ENCODE data around the gene MACROD2. TPM values are rescaled to one million over a fixed set of nuclear protein-coding genes. Genes with fewer than 3 reads are reported as not detected.

The MACROD2 gene
- total RNA-seq, 1 donor from 2014 or later, result 2.4 TPM

GRCh38 chr20:14445310-14445709 lies 450.0 kb downstream of the MACROD2 start:
- no peaks in the 10 kb centered on the region for H3K27me3 Mint-ChIP-seq (ENCODE audit: low read depth, unreplicated experiment)
- peak overlapping the region; percentile 5 for H3K4me2 ChIP-seq (ENCODE audit: low read length)
- H3K9ac ChIP-seq (ENCODE audit: low read length), result no peak overlapping the region
- no peak overlapping the region for H3K27ac ChIP-seq (ENCODE audit: low read depth, low read length)
- H3K27me3 ChIP-seq (ENCODE audit: insufficient read depth, low read length), result no peaks in the 10 kb centered on the region
- TF ChIP-seq EZH2 (IDR thresholded peaks at IDR 0.05; ENCODE audit: insufficient read depth, low read length) (no peak), CTCF (IDR thresholded peaks at IDR 0.05; ENCODE audit: insufficient read depth, low read depth, low read length) (no peak)
- H3K27ac Mint-ChIP-seq (ENCODE audit: unreplicated experiment), result no peak overlapping the region
- H3K79me2 ChIP-seq (ENCODE audit: insufficient read depth, low read length), result no peaks in the 10 kb centered on the region
- H4K20me1 ChIP-seq (ENCODE audit: insufficient read depth, low read length), result no peaks in the 10 kb centered on the region
- no peak overlapping the region for H2AFZ ChIP-seq (ENCODE audit: low read depth, low read length)
- no peaks in the 10 kb centered on the region for H3K9me3 ChIP-seq (ENCODE audit: insufficient read depth, low read depth, low read length)
- DNase-seq (ENCODE audit: low read depth) (peak; percentile 29), FAIRE-seq (no peak)
- H3K4me3 ChIP-seq (ENCODE audit: insufficient read depth, low read depth, low read length), result no peak overlapping the region
- H3K36me3 ChIP-seq (ENCODE audit: insufficient read depth, low read length), result no peaks in the 10 kb centered on the region
- no peaks in the 10 kb centered on the region for H3K4me1 ChIP-seq (ENCODE audit: insufficient read depth, low read length)
- H3K4me3 Mint-ChIP-seq (ENCODE audit: unreplicated experiment), result no peak overlapping the region
- H3K36me3 Mint-ChIP-seq (ENCODE audit: low read depth, unreplicated experiment), result no peaks in the 10 kb centered on the region
- H3K9me3 Mint-ChIP-seq (ENCODE audit: unreplicated experiment), result no peaks in the 10 kb centered on the region
- peaks cover 13% of the 10 kb centered on the region for H3K4me1 Mint-ChIP-seq (ENCODE audit: low read depth, unreplicated experiment)

GRCh38 chr20:14445902-14446301 lies 450.6 kb downstream of the MACROD2 start:
- Histone ChIP-seq H3K79me2 (ENCODE audit: insufficient read depth, low read length) (no peaks in the 10 kb centered on the region), H2AFZ (ENCODE audit: low read depth, low read length) (no peak overlapping the region), H4K20me1 (ENCODE audit: insufficient read depth, low read length) (no peaks in the 10 kb centered on the region), H3K36me3 (ENCODE audit: insufficient read depth, low read length) (no peaks in the 10 kb centered on the region), H3K4me2 (ENCODE audit: low read length) (peak overlapping the region; percentile 5), H3K4me3 (ENCODE audit: insufficient read depth, low read depth, low read length) (no peak overlapping the region), H3K9ac (ENCODE audit: low read length) (no peak overlapping the region), H3K27ac (ENCODE audit: low read depth, low read length) (no peak overlapping the region), H3K4me1 (ENCODE audit: insufficient read depth, low read length) (no peaks in the 10 kb centered on the region), H3K9me3 (ENCODE audit: insufficient read depth, low read depth, low read length) (no peaks in the 10 kb centered on the region), H3K27me3 (ENCODE audit: insufficient read depth, low read length) (no peaks in the 10 kb centered on the region)
- Mint-ChIP-seq H3K4me3 (ENCODE audit: unreplicated experiment) (no peak overlapping the region), H3K27me3 (ENCODE audit: low read depth, unreplicated experiment) (no peaks in the 10 kb centered on the region), H3K36me3 (ENCODE audit: low read depth, unreplicated experiment) (no peaks in the 10 kb centered on the region), H3K27ac (ENCODE audit: unreplicated experiment) (no peak overlapping the region), H3K4me1 (ENCODE audit: low read depth, unreplicated experiment) (peaks cover 13% of the 10 kb centered on the region), H3K9me3 (ENCODE audit: unreplicated experiment) (no peaks in the 10 kb centered on the region)
- no peak for DNase-seq (ENCODE audit: low read depth)
- TF ChIP-seq EZH2 (IDR thresholded peaks at IDR 0.05; ENCODE audit: insufficient read depth, low read length) (no peak), CTCF (IDR thresholded peaks at IDR 0.05; ENCODE audit: insufficient read depth, low read depth, low read length) (no peak)
- no peak for FAIRE-seq

- Histone ChIP-seq H3K27me3 (ENCODE audit: insufficient read depth, low read length) (no peaks in the 10 kb centered on the region), H4K20me1 (ENCODE audit: insufficient read depth, low read length) (no peaks in the 10 kb centered on the region), H3K36me3 (ENCODE audit: insufficient read depth, low read length) (no peaks in the 10 kb centered on the region), H2AFZ (ENCODE audit: low read depth, low read length) (no peak overlapping the region), H3K27ac (ENCODE audit: low read depth, low read length) (no peak overlapping the region), H3K4me3 (ENCODE audit: insufficient read depth, low read depth, low read length) (no peak overlapping the region), H3K9ac (ENCODE audit: low read length) (no peak overlapping the region), H3K79me2 (ENCODE audit: insufficient read depth, low read length) (no peaks in the 10 kb centered on the region), H3K4me2 (ENCODE audit: low read length) (no peak overlapping the region), H3K4me1 (ENCODE audit: insufficient read depth, low read length) (no peaks in the 10 kb centered on the region), H3K9me3 (ENCODE audit: insufficient read depth, low read depth, low read length) (no peaks in the 10 kb centered on the region)
- DNase-seq (ENCODE audit: low read depth) (no peak), FAIRE-seq (no peak)
- H3K4me3 Mint-ChIP-seq (ENCODE audit: unreplicated experiment), result no peak overlapping the region
- H3K4me1 Mint-ChIP-seq (ENCODE audit: low read depth, unreplicated experiment), result peaks cover 13% of the 10 kb centered on the region
- H3K27ac Mint-ChIP-seq (ENCODE audit: unreplicated experiment), result no peak overlapping the region
- no peaks in the 10 kb centered on the region for H3K36me3 Mint-ChIP-seq (ENCODE audit: low read depth, unreplicated experiment)
- H3K27me3 Mint-ChIP-seq (ENCODE audit: low read depth, unreplicated experiment), result no peaks in the 10 kb centered on the region
- TF ChIP-seq EZH2 (IDR thresholded peaks at IDR 0.05; ENCODE audit: insufficient read depth, low read length) (no peak), CTCF (IDR thresholded peaks at IDR 0.05; ENCODE audit: insufficient read depth, low read depth, low read length) (no peak)
- no peaks in the 10 kb centered on the region for H3K9me3 Mint-ChIP-seq (ENCODE audit: unreplicated experiment)
These were observed 451.1 kb downstream of the MACROD2 start for GRCh38 chr20:14446446-14446845.
